Measurements from ENCODE around the gene PSD2.

Gene PSD2

DNA sequence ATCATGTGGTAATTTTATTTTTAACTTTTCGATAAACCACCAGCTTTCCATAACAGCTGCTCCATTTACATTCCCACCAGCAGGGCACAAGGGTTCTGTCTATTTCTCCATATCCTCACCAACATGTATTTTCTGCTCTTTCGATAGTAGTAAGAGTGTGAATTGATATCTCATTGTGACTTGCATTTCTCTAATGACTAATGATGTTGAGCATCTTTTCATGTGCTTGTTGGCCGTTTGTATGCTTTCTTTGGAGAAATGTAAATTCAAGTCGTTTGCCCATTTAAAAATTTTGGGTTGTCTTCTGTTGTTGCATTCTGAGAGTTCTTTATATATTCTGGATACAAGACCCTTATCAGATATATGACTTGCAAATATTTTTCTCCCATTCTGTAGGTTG lies 45.9 kb downstream of the PSD2 start:
- TF ChIP-seq FOXP2 (optimal IDR thresholded peaks at IDR 0.05; ENCODE audit: control extremely low read depth, extremely low read length, insufficient read depth), result no peak

DNA sequence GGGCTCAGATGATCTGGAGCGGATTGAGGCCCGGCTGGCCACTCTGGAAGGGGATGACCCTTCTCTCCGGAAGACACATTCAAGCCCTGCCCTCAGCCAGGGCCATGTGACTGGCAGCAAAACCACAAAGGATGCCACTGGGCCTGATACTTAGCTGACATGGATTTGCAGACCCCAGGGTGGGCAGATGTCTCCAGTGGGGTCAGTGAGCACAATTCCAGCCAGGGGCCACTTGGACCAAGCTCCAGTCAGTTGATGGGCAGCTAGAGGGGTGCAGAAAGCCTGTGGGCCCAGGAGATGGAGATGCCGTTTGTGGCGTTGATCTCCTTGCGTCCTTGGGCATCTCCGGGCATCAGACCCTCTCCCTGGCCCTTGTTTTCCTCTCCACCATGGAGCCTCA lies 46.7 kb downstream of the PSD2 start:
- TF ChIP-seq EZH2 (IDR thresholded peaks at IDR 0.05) (no peak), POLR2AphosphoS5 (IDR thresholded peaks at IDR 0.05; ENCODE audit: borderline replicate concordance, low read depth, low read length) (no peak), FOXP2 (optimal IDR thresholded peaks at IDR 0.05; ENCODE audit: control extremely low read depth, extremely low read length, insufficient read depth) (no peak)
- H3K4me3 ChIP-seq, result no peak overlapping the region
- no peak overlapping the region for H3K9ac ChIP-seq (ENCODE audit: insufficient read length)
- H3K36me3 ChIP-seq (ENCODE audit: insufficient read depth, low read length), result no peaks in the 10 kb centered on the region
- no peak overlapping the region for H3K27ac ChIP-seq
- H3K9me3 ChIP-seq (ENCODE audit: low read depth, low read length), result no peaks in the 10 kb centered on the region
- no peak for DNase-seq (ENCODE audit: low read depth, low spot score)

More for the DNA sequence above, 45.9 kb downstream of the PSD2 start:
- no peak for DNase-seq (ENCODE audit: low read depth, low spot score)
- Histone ChIP-seq H3K9ac (ENCODE audit: insufficient read length) (no peak overlapping the region), H3K4me3 (no peak overlapping the region), H3K27ac (no peak overlapping the region), H3K36me3 (ENCODE audit: insufficient read depth, low read length) (no peaks in the 10 kb centered on the region), H3K9me3 (ENCODE audit: low read depth, low read length) (no peaks in the 10 kb centered on the region)

DNA sequence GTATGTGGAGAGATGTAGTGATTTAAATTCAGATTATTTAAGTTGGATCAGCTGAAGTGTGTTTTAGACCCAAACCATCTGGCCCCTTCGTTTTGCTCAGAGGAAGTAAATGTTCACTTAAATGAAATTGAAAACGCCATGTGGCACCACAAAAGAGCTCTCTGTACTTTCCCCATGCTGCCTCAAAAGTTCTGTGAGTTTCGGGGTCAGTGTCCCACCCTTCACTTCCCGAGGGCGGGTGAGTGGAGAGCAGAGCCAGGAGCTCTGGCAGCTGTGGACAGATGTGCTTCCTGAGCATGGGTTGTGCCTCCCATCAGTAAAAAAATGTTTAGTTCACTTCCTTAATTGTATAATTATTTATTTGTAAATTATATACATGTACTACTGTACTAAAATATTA lies 48.4 kb downstream of the PSD2 start:
- no peak overlapping the region for H3K4me3 ChIP-seq

DNA sequence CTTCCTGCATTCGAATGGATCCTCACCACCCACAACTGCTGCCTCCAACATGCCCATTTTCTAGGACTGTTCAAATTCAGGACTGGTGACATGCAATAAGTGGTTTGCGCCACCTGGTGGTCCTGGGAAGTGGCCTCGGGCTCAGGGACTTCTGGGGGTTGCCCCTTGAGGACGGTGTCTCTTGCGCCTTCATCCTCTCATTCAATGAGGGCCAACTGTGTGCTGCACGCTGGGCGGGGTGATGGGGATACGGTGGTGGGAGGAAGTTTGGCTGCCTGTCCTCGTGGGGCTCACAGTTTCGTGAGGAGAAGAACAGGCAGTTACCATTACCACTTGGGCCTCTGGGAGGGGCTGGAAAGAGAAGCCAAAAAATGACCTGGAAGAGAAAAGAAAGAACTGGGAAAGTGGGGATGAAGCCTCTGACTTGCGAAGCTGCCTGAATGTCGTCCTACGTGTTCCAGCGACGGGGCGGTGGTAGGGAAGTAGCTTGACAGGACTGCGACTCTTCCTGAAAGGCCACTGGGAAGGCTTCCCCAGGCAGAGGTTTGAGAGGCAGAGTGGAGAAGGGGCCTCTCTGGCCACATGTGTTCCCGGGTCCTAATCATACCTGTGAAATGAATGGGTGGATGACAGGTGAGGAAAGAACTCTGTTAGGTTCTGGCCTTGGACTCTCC lies 49.0 kb downstream of the PSD2 start:
- Histone ChIP-seq H3K9ac (ENCODE audit: insufficient read length) (no peak overlapping the region), H3K9me3 (ENCODE audit: low read depth, low read length) (no peaks in the 10 kb centered on the region), H3K36me3 (ENCODE audit: insufficient read depth, low read length) (no peaks in the 10 kb centered on the region), H3K4me3 (no peak overlapping the region), H3K27ac (no peak overlapping the region)
- DNase-seq (ENCODE audit: low read depth, low spot score), result no peak
- no peak for TF ChIP-seq FOXP2 (optimal IDR thresholded peaks at IDR 0.05; ENCODE audit: control extremely low read depth, extremely low read length, insufficient read depth)
- TF ChIP-seq POLR2AphosphoS5 (IDR thresholded peaks at IDR 0.05; ENCODE audit: borderline replicate concordance, low read depth, low read length), result no peak
- no peak for TF ChIP-seq EZH2 (IDR thresholded peaks at IDR 0.05)

More for the DNA sequence above, 48.4 kb downstream of the PSD2 start:
- TF ChIP-seq EZH2 (IDR thresholded peaks at IDR 0.05), result no peak
- no peak for TF ChIP-seq FOXP2 (optimal IDR thresholded peaks at IDR 0.05; ENCODE audit: control extremely low read depth, extremely low read length, insufficient read depth)
- no peak for TF ChIP-seq POLR2AphosphoS5 (IDR thresholded peaks at IDR 0.05; ENCODE audit: borderline replicate concordance, low read depth, low read length)
- no peak for DNase-seq (ENCODE audit: low read depth, low spot score)
- Histone ChIP-seq H3K9me3 (ENCODE audit: low read depth, low read length) (no peaks in the 10 kb centered on the region), H3K36me3 (ENCODE audit: insufficient read depth, low read length) (no peaks in the 10 kb centered on the region), H3K27ac (no peak overlapping the region), H3K9ac (ENCODE audit: insufficient read length) (no peak overlapping the region)

DNA sequence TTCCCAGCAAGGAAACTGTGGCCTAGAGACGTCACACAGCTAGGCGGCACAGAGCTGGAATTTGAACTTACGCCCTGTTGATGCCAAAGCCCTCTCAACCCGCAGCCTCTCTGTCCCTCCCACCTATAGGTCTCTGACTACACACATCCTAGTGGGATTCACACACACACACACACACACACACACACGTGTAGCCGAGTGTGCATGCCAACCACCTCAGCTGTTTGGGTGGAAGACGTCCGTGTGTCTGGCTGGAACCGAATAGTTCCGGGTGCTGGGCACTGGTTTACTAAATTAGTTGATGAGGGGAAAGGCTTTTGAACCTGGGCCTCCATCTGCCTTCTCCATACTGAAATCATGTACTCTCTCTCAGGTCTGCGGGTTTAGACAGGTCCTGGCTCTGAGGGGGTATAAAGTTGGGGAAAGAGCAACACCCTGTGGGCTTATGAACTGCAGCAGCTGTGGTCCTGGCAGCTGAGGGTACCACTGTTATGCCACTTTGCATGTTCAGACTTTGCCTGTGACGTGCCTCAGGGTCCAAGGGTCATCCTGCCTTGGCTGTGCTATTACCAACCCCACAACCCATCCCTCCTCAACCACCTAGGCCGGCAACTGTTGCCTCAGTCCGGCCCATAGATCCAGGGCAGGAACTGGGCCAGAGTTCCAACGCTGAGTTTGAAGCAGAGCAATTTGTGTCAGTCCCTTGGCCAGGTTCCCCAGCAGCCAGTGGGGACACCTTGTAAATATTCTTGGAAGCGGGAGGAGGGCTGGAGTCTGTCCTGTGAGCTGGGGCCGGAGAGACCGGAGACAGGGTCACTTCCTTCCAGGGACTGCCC lies 50.5 kb downstream of the PSD2 start:
- H3K9ac ChIP-seq (ENCODE audit: insufficient read length), result no peak overlapping the region
- no peak for DNase-seq (ENCODE audit: low read depth, low spot score)
- TF ChIP-seq POLR2AphosphoS5 (IDR thresholded peaks at IDR 0.05; ENCODE audit: borderline replicate concordance, low read depth, low read length) (no peak), FOXP2 (optimal IDR thresholded peaks at IDR 0.05; ENCODE audit: control extremely low read depth, extremely low read length, insufficient read depth) (no peak), EZH2 (IDR thresholded peaks at IDR 0.05) (no peak)
- no peak overlapping the region for H3K4me3 ChIP-seq
- no peaks in the 10 kb centered on the region for H3K36me3 ChIP-seq (ENCODE audit: insufficient read depth, low read length)
- no peak overlapping the region for H3K27ac ChIP-seq
- H3K9me3 ChIP-seq (ENCODE audit: low read depth, low read length), result no peaks in the 10 kb centered on the region

DNA sequence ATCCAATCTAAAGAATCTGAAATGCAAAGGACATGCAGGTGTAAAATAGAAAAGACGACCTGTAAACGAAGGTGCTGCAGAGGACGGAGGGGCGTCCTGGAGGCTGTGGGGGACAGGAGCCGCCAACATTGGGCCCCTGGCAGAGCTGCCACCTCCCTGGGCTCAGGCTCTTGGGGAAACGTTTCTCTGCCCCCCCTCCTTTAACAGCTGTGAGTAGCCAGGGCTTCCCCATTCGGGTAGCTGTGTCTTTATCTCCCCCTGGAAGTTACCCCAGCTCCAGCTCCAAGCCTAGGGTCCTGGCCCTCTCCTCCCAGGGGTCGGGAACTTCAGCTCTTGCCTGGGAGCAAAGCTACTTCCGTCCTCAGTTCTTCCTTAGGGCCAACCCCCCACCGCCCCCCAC lies 51.5 kb downstream of the PSD2 start:
- TF ChIP-seq POLR2AphosphoS5 (IDR thresholded peaks at IDR 0.05; ENCODE audit: borderline replicate concordance, low read depth, low read length) (no peak), EZH2 (IDR thresholded peaks at IDR 0.05) (no peak), FOXP2 (optimal IDR thresholded peaks at IDR 0.05; ENCODE audit: control extremely low read depth, extremely low read length, insufficient read depth) (no peak)
- no peaks in the 10 kb centered on the region for H3K9me3 ChIP-seq (ENCODE audit: low read depth, low read length)
- H3K36me3 ChIP-seq (ENCODE audit: insufficient read depth, low read length), result no peaks in the 10 kb centered on the region
- H3K4me3 ChIP-seq, result no peak overlapping the region
- DNase-seq (ENCODE audit: low read depth, low spot score), result no peak
- H3K9ac ChIP-seq (ENCODE audit: insufficient read length), result no peak overlapping the region
- H3K27ac ChIP-seq, result no peak overlapping the region

DNA sequence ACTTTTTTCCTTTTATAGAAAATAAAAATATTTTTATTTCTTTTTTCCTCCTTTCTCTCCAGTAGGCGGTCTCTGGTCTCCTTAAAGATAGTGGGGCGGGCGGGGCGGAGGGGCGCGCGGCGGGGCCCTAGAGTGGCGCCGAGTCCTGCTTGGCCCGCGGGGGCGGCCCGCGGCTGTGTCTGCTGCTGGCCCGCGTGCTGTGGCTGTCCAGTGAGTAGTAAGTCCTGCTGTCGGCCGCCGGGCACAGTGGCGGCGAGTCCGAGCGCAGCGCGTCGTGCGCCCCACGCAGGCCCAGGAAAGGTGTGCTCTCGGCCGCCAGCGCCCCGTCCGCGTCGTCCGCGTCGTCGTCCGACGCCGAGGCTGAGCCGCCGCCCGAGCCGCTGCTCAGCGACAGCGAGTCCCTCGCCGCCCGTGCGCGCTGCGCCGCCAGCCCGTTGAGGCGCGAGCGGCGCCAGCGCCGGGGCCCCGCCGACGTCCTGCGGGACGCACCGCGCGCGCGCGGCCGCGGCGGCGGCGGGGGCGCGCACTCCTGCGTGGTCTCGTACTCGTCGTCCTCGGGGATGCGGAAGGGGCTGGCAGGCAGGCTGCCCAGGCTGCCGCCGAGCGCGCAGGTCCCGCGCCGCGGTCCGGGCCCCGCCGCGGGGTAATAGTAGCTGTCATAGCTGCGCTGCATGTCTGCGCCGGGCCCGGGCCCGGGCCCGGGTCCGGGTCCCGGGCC lies 52.3 kb downstream of the PSD2 start:
- Histone ChIP-seq H3K9me3 (ENCODE audit: low read depth, low read length) (no peaks in the 10 kb centered on the region), H3K9ac (ENCODE audit: insufficient read length) (no peak overlapping the region), H3K36me3 (ENCODE audit: insufficient read depth, low read length) (no peaks in the 10 kb centered on the region), H3K4me3 (peak overlapping the region; percentile 77), H3K27ac (no peak overlapping the region)
- DNase-seq (ENCODE audit: low read depth, low spot score), result no peak
- TF ChIP-seq FOXP2 (optimal IDR thresholded peaks at IDR 0.05; ENCODE audit: control extremely low read depth, extremely low read length, insufficient read depth) (no peak), POLR2AphosphoS5 (IDR thresholded peaks at IDR 0.05; ENCODE audit: borderline replicate concordance, low read depth, low read length) (no peak), EZH2 (IDR thresholded peaks at IDR 0.05) (no peak)

DNA sequence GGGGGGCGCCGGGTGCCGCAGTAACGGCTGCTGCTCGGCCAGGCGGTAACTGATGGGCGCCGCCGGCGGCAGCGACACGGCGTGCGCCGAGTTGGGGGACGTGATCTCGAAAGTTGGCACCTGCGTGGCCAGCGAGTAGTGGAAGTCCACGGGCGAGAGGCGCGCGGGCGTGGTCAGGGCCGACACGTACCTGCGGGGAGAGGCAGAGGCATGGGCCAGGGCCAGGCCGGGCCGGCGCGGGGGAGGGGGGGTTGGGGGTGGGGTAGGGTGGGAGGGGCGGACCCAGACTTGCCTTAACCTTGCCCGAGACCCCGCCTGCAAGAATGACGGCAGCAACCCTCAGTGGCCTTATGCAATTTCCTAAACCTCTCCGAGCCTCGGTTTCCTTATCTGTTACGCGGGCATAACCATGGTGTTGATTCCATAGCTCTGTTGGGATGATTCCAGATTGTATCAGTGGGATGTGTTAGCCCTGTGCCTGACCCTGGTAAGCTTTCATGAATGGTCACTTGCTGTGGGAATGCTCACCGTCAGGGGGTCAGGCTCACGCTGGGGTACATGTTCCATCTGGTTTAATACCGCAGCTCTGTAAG lies 53.0 kb downstream of the PSD2 start:
- H3K27ac ChIP-seq, result no peak overlapping the region
- TF ChIP-seq FOXP2 (optimal IDR thresholded peaks at IDR 0.05; ENCODE audit: control extremely low read depth, extremely low read length, insufficient read depth) (no peak), POLR2AphosphoS5 (IDR thresholded peaks at IDR 0.05; ENCODE audit: borderline replicate concordance, low read depth, low read length) (no peak), EZH2 (IDR thresholded peaks at IDR 0.05) (no peak)
- no peaks in the 10 kb centered on the region for H3K36me3 ChIP-seq (ENCODE audit: insufficient read depth, low read length)
- no peaks in the 10 kb centered on the region for H3K9me3 ChIP-seq (ENCODE audit: low read depth, low read length)
- H3K4me3 ChIP-seq, result peak overlapping the region; percentile 77
- H3K9ac ChIP-seq (ENCODE audit: insufficient read length), result no peak overlapping the region
- DNase-seq (ENCODE audit: low read depth, low spot score), result no peak

Data from SK-N-MC (cell line).